MM.1S (cell line): Measurements from ENCODE around the gene DPY19L1.

Source experiments
- DNase-seq: peaks from one replicate; pipeline ENCODE4 v3.0.0-alpha.2; 2015
- H2AFZ ChIP-seq: fragments of 300-600 bp; sonication (generic); 2 replicates; pipeline ENCODE4 v1.6.0; 2016; ENCODE audit warnings: antibody characterized with exemption, low read length
- H3F3A ChIP-seq: fragments of 300-600 bp; sonication (generic); 2 replicates; pipeline ENCODE4 v1.6.1; 2016; ENCODE audit warnings: mild to moderate bottlenecking, antibody characterized with exemption, low read length, moderate library complexity, mixed read lengths; ENCODE audit not compliant: insufficient read depth
- H3K27ac ChIP-seq: fragments of 300-600 bp; sonication (generic); 2 replicates; pipeline ENCODE4 v1.5.1; 2016; ENCODE audit warnings: mild to moderate bottlenecking, low read length
- H3K27me3 ChIP-seq: fragments of 300-600 bp; sonication (generic); replicated peaks from 2 replicates; pipeline ENCODE4 v1.6.0; 2016; ENCODE audit warnings: low read length; ENCODE audit not compliant: insufficient read depth
- H3K36me3 ChIP-seq: fragments of 300-600 bp; sonication (generic); replicated peaks from 2 replicates; pipeline ENCODE4 v1.6.1; 2016; ENCODE audit warnings: mild to moderate bottlenecking, low read length, mixed read lengths; ENCODE audit not compliant: insufficient read depth
- H3K4me1 ChIP-seq: fragments of 300-600 bp; sonication (generic); 2 replicates; pipeline ENCODE4 v1.6.1; 2016; ENCODE audit warnings: low read length, mixed read lengths
- H3K4me2 ChIP-seq: fragments of 300-600 bp; sonication (generic); 2 replicates; pipeline ENCODE4 v1.6.0; 2016; ENCODE audit warnings: low read depth, low read length
- H3K4me3 ChIP-seq: fragments of 300-600 bp; sonication (generic); 2 replicates; pipeline ENCODE4 v1.5.1; 2016; ENCODE audit warnings: low read length, mixed read lengths
- H3K79me2 ChIP-seq: fragments of 300-600 bp; sonication (generic); 2 replicates; pipeline ENCODE4 v1.6.1; 2016; ENCODE audit warnings: mixed run types, low read length, mixed read lengths
- H3K9ac ChIP-seq: fragments of 300-600 bp; sonication (generic); 2 replicates; pipeline ENCODE4 v1.6.1; 2016; ENCODE audit warnings: low read length, mixed read lengths
- H3K9me2 ChIP-seq: fragments of 300-600 bp; sonication (generic); replicated peaks from 2 replicates; pipeline ENCODE4 v1.6.1; 2016; ENCODE audit warnings: mild to moderate bottlenecking, low read length, mixed read lengths; ENCODE audit not compliant: insufficient read depth
- H3K9me3 ChIP-seq: fragments of 300-600 bp; sonication (generic); replicated peaks from 2 replicates; pipeline ENCODE4 v1.6.1; 2016; ENCODE audit warnings: mild to moderate bottlenecking, low read length, mixed read lengths; ENCODE audit not compliant: insufficient read depth
- H4K20me1 ChIP-seq: fragments of 300-600 bp; sonication (generic); 2 replicates; pipeline ENCODE4 v1.6.1; 2016; ENCODE audit warnings: mild to moderate bottlenecking, low read length, moderate library complexity, mixed read lengths; ENCODE audit not compliant: insufficient read depth
- EZH2 ChIP-seq: fragments of 300-600 bp; sonication (generic); optimal IDR thresholded peaks from 2 replicates; pipeline ENCODE3; 2017; ENCODE audit warnings: low read depth, mild to moderate bottlenecking, antibody characterized with exemption, low read length, mixed read lengths
- EZH2phosphoT487 ChIP-seq: fragments of 300-600 bp; sonication (generic); IDR thresholded peaks from 2 replicates; pipeline ENCODE4 v1.6.1; 2018; ENCODE audit warnings: antibody characterized with exemption, low read length
- TF ChIP-seq, protein P1 (sequence below): fragments of 300-600 bp; sonication (generic); IDR thresholded peaks from 2 replicates; pipeline ENCODE4 v1.5.1; 2016; ENCODE audit warnings: antibody characterized with exemption, low read length, mixed read lengths

Gene DPY19L1

GRCh38 chr7:35026150-35026549 is 11.1 kb downstream of the DPY19L1 start:
- Histone ChIP-seq H3K4me2 (no peak overlapping the region), H3K79me2 (peaks cover 92% of the 10 kb centered on the region), H3K9me2 (no peaks in the 10 kb centered on the region), H2AFZ (no peak overlapping the region), H3K4me1 (peaks cover 38% of the 10 kb centered on the region), H3K27me3 (no peaks in the 10 kb centered on the region), H4K20me1 (no peaks in the 10 kb centered on the region), H3K9ac (no peak overlapping the region), H3F3A (peaks cover 21% of the 10 kb centered on the region), H3K36me3 (no peaks in the 10 kb centered on the region), H3K27ac (peak overlapping the region; percentile 93; the same call in 1 of the 2 replicates), H3K9me3 (no peaks in the 10 kb centered on the region), H3K4me3 (no peak overlapping the region)
- DNase-seq: no peak
- TF ChIP-seq EZH2 (no peak), EZH2phosphoT487 (no peak)
- TF ChIP-seq, protein P1, sequence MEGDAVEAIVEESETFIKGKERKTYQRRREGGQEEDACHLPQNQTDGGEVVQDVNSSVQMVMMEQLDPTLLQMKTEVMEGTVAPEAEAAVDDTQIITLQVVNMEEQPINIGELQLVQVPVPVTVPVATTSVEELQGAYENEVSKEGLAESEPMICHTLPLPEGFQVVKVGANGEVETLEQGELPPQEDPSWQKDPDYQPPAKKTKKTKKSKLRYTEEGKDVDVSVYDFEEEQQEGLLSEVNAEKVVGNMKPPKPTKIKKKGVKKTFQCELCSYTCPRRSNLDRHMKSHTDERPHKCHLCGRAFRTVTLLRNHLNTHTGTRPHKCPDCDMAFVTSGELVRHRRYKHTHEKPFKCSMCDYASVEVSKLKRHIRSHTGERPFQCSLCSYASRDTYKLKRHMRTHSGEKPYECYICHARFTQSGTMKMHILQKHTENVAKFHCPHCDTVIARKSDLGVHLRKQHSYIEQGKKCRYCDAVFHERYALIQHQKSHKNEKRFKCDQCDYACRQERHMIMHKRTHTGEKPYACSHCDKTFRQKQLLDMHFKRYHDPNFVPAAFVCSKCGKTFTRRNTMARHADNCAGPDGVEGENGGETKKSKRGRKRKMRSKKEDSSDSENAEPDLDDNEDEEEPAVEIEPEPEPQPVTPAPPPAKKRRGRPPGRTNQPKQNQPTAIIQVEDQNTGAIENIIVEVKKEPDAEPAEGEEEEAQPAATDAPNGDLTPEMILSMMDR: no peak

- no peaks in the 10 kb centered on the region for H3K27me3 ChIP-seq
- H3K27ac ChIP-seq: peak overlapping the region; percentile 93
- no peaks in the 10 kb centered on the region for H3K9me3 ChIP-seq
- no peaks in the 10 kb centered on the region for H3K36me3 ChIP-seq
- DNase-seq: no peak
- no peak overlapping the region for H3K4me3 ChIP-seq
- H3K9ac ChIP-seq: no peak overlapping the region
- TF ChIP-seq, protein P1: no peak
- TF ChIP-seq EZH2phosphoT487 (no peak), EZH2 (no peak)
- no peaks in the 10 kb centered on the region for H4K20me1 ChIP-seq
- H3K4me1 ChIP-seq: peaks cover 37% of the 10 kb centered on the region
- H3K9me2 ChIP-seq: no peaks in the 10 kb centered on the region
- peaks cover 92% of the 10 kb centered on the region for H3K79me2 ChIP-seq
- peak overlapping the region; percentile 67; the same call in 1 of the 2 replicates for H3K4me2 ChIP-seq
- H2AFZ ChIP-seq: no peak overlapping the region
- peaks cover 21% of the 10 kb centered on the region for H3F3A ChIP-seq
These were observed 11.9 kb downstream of the DPY19L1 start for GRCh38 chr7:35025369-35025870.

DNA sequence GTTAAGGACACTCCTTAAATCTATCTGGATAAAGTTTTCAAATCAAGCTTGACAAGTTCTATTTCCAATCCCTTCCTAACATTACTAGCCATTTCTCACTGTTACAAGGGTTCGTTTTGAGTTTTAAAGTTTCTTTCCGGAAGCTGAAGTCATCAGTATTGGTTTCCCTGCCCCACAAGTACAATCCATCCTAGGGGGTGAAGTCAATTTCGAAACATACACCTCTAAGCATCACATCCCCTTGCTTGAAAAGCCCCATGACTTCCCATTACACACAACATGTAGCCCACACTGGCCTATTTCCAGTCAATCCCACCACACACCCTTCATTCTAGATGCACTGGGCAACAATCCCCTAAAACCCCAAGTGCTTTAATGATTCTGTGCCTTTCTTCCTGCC is 13.0 kb downstream of the DPY19L1 start:
- Histone ChIP-seq H3K4me1 (peaks cover 35% of the 10 kb centered on the region), H3K4me3 (peak overlapping the region; percentile 30), H2AFZ (no peak overlapping the region), H3K79me2 (peaks cover 92% of the 10 kb centered on the region), H4K20me1 (no peaks in the 10 kb centered on the region), H3K27ac (peak overlapping the region; percentile 93), H3K27me3 (no peaks in the 10 kb centered on the region), H3K9me3 (no peaks in the 10 kb centered on the region), H3K9ac (peak overlapping the region; percentile 69), H3K4me2 (peak overlapping the region; percentile 67), H3F3A (peaks cover 21% of the 10 kb centered on the region), H3K36me3 (no peaks in the 10 kb centered on the region), H3K9me2 (no peaks in the 10 kb centered on the region)
- no peak for TF ChIP-seq EZH2
- no peak for TF ChIP-seq EZH2phosphoT487
- TF ChIP-seq, protein P1: no peak
- DNase-seq: peak; percentile 84
